B cell (primary cell): Measurements from ENCODE around the gene HDAC10. TPM values are rescaled to one million over a fixed set of nuclear protein-coding genes. Genes with fewer than 3 reads are reported as not detected.
A peak's percentile ranks its signal among the peaks of the same experiment; 100 is the strongest.
"Not testable (repeated sequence)": the region's sequence is repeated elsewhere in the genome, so short reads cannot be mapped to it uniquely, and the experiment has no call there.

Experiments
- ATAC-seq: fragments of 200-7000 bp; cut with Tn5 transposase; one replicate; pipeline ENCODE4 v1.10.0; 2021; ENCODE audit warnings: low read depth, mild to moderate bottlenecking, moderate number of reproducible peaks, moderate library complexity
- CTCF ChIA-PET: fragments of 350-600 bp; sonication (Branson Sonifier 250); formaldehyde crosslinking; loops from one replicate; lab custom pipeline; 2021; ENCODE audit warnings: antibody characterized with exemption, inconsistent platforms; lab: Charles Lee
- POLR2A ChIA-PET: fragments of 350-600 bp; sonication (Branson Sonifier 250); formaldehyde crosslinking; loops from one replicate; lab custom pipeline; 2021; ENCODE audit warnings: antibody characterized with exemption; lab: Charles Lee
- DNase-seq: peaks from one replicate; pipeline ENCODE4 v3.0.0; 2013
- H2AFZ ChIP-seq: 2 replicates; pipeline ENCODE4 v1.6.1; 2012; ENCODE audit warnings: mild to moderate bottlenecking, low read depth, low read length; ENCODE audit not compliant: insufficient read depth, poor library complexity, severe bottlenecking
- H3K27ac ChIP-seq, 2 donors: 1 replicate in 1 of 2; 2 replicates in 1 of 2; pipeline ENCODE4 v1.5.1; 2012 to 2013; ENCODE audit warnings: low read length in 2 of 2, mild to moderate bottlenecking in 2 of 2, moderate library complexity in 1 of 2
- H3K27me3 ChIP-seq, 4 experiments: fragments of 200-600 bp in 1 of 4; sonication (generic) in 1 of 4; replicated peaks in 1 of 4; 1 replicate in 2 of 4; 2 replicates in 2 of 4; pipeline versions ENCODE4 v1.6.1 to v1.7.0; 2013 to 2016; ENCODE audit warnings: low read length in 3 of 4, mild to moderate bottlenecking in 2 of 4, mixed read lengths in 1 of 4, moderate library complexity in 1 of 4; ENCODE audit not compliant: insufficient read depth in 4 of 4, control insufficient read depth in 3 of 4; ENCODE audit errors: control extremely low read depth in 1 of 4
- H3K36me3 ChIP-seq, 2 experiments: replicated peaks in 1 of 2; 1 replicate in 1 of 2; 2 replicates in 1 of 2; pipeline versions ENCODE4 v1.6.1 to v1.7.1; 2013; ENCODE audit warnings: low read length in 1 of 2; ENCODE audit not compliant: insufficient read depth in 2 of 2, control insufficient read depth in 1 of 2; ENCODE audit errors: control extremely low read depth in 1 of 2, extremely low read depth in 1 of 2
- H3K4me1 ChIP-seq, 2 donors: fragments of 200-600 bp in 1 of 2; sonication (generic) in 1 of 2; 1 replicate in 1 of 2; 2 replicates in 1 of 2; pipeline versions ENCODE4 v1.5.1 to v1.6.1; 2013 to 2017; ENCODE audit warnings: low read length in 2 of 2; ENCODE audit not compliant: control insufficient read depth in 2 of 2, insufficient read depth in 2 of 2
- H3K4me2 ChIP-seq: replicated peaks from 2 replicates; pipeline ENCODE3; 2012; ENCODE audit warnings: mild to moderate bottlenecking, low read depth, low read length; ENCODE audit not compliant: poor library complexity, severe bottlenecking
- H3K4me3 ChIP-seq, 5 experiments: fragments of 200-600 bp in 1 of 5; sonication (generic) in 1 of 5; 1 replicate in 3 of 5; 2 replicates in 2 of 5; pipeline versions ENCODE4 v1.5.1 to v1.7.0; 2011 to 2016; ENCODE audit warnings: low read length in 4 of 5, mild to moderate bottlenecking in 4 of 5, low read depth in 2 of 5, control low read depth in 1 of 5, moderate library complexity in 1 of 5; ENCODE audit not compliant: insufficient read depth in 1 of 5; ENCODE audit errors: control extremely low read depth in 1 of 5, extremely low read depth in 1 of 5
- H3K79me2 ChIP-seq: fragments of 200-600 bp; sonication (generic); one replicate; pipeline ENCODE4 v1.6.0; 2016; ENCODE audit warnings: low read length; ENCODE audit not compliant: control insufficient read depth, insufficient read depth
- H3K9ac ChIP-seq: fragments of 200-600 bp; sonication (generic); 2 replicates; pipeline ENCODE4 v1.6.1; 2017; ENCODE audit warnings: mild to moderate bottlenecking, low read length, moderate library complexity
- H3K9me3 ChIP-seq, 3 donors: one replicate each; pipeline versions ENCODE4 v1.6.1 to v1.7.1; 2013; ENCODE audit warnings: low read length in 2 of 3; ENCODE audit not compliant: control insufficient read depth in 2 of 3, insufficient read depth in 1 of 3; ENCODE audit errors: control extremely low read depth in 1 of 3
- H4K20me1 ChIP-seq: 2 replicates; pipeline ENCODE4 v1.6.0; 2012; ENCODE audit warnings: mild to moderate bottlenecking, low read length; ENCODE audit not compliant: insufficient read depth, control insufficient read depth, poor library complexity, severe bottlenecking
- H3K27ac Mint-ChIP-seq: one replicate; pipeline ENCODE4 v1.8.0; 2021; ENCODE audit warnings: mixed read lengths
- H3K27me3 Mint-ChIP-seq: one replicate; pipeline ENCODE4 v1.8.0; 2021; ENCODE audit warnings: mixed read lengths
- H3K4me1 Mint-ChIP-seq: one replicate; pipeline ENCODE4 v1.8.0; 2021; ENCODE audit warnings: mixed read lengths
- H3K4me3 Mint-ChIP-seq: one replicate; pipeline ENCODE4 v1.8.0; 2021; ENCODE audit warnings: mixed read lengths
- H3K9me3 Mint-ChIP-seq: one replicate; pipeline ENCODE4 v1.8.0; 2022; ENCODE audit warnings: mixed read lengths; ENCODE audit not compliant: insufficient read depth
- EZH2 ChIP-seq: IDR thresholded peaks from 2 replicates; pipeline ENCODE4 v1.6.1; 2012; ENCODE audit warnings: borderline replicate concordance, low read depth, mild to moderate bottlenecking, moderate library complexity, low read length; ENCODE audit not compliant: insufficient read depth, poor library complexity, severe bottlenecking
- WGBS: methylation state at CpG from one replicate; pipeline ENCODE4 v1.1.5; 2013; ENCODE audit warnings: missing lambda C conversion rate; ENCODE audit not compliant: insufficient coverage; 5-methylcytosine and 5-hydroxymethylcytosine counted together
- intact Hi-C: fragments of 100-400 bp; cut with micrococcal nuclease; formaldehyde crosslinking; loops from one replicate; pipeline ENCODE4 v1.10.0; 2022
- polyA plus RNA-seq: library from polyadenylated mRNA; depleted of rRNA; stranded (reverse); fragments of >200 nt; gene quantifications from 2 replicates; pipeline ENCODE4 v1.2.3, GENCODE V29; 2012
- total RNA-seq, 2 donors: library from RNA; stranded (reverse); fragments of 120-200 nt in 1 of 2; gene quantifications; 1 replicate in 1 of 2; 2 replicates in 1 of 2; pipeline versions ENCODE4 v1.2.3 to v1.2.4, GENCODE V29; 2013 to 2022
- TF ChIP-seq, protein P1 (sequence below): fragments of 200-600 bp; IDR thresholded peaks from one replicate; pipeline ENCODE4 v1.8.0; 2022; ENCODE audit warnings: antibody characterized with exemption, mild to moderate bottlenecking

Gene HDAC10
- total and polyA plus RNA-seq, 2 donors (not counting 1 experiment from before 2014, with no cell fraction given), result 136 to 187 TPM

DNA sequence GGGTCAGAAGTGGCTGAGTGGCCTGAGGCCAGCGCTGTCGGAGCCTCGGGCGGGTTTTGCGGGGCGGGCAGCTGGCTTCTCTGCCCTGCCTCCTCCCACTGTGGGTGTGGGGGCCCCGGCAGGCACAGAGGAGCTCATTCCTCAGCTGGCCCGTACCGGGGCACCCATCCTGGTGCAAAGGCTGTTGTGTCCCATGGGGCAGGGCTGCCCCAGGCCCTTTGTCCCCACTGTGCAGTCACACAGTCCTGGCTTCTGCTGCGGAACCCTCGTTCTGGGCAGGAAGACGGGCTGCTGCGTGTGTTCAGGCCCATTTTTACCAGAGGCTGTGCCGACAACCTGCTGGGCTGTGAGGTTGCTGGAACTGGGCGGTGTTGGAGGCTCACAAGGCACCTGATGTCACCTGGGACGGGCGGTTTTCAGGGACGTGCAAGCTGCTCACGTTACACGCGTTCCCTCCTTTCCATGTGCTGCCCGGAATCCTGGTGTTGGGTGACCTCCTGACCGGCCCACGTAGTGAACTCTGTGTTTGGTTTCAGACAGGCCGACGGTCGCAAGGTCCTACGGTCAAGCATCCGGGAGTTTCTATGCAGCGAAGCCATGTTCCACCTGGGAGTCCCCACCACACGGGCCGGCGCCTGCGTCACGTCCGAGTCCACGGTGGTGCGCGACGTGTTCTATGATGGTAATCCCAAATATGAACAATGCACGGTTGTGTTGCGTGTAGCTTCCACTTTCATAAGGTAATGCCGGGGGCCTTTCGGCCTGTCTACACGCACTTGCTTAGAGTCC lies 45.1 kb downstream of the HDAC10 start:
- peaks cover 24 to 36% of the 10 kb centered on the region in 2 donors for H3K4me1 ChIP-seq
- Mint-ChIP-seq H3K27me3 (no peaks in the 10 kb centered on the region), H3K4me3 (no peak overlapping the region), H3K9me3 (no peaks in the 10 kb centered on the region), H3K27ac (peak overlapping the region; percentile 56), H3K4me1 (peaks cover 47% of the 10 kb centered on the region)
- ChIA-PET POLR2A (interaction anchor here (0.6 to 4.5 kb wide), 2 partner anchors 15 to 37 kb away, joined by 3 to 43 read pairs; no protein-coding TSS in a partner anchor), CTCF (interaction anchor here (0.7 to 5.2 kb wide), 8 partner anchors 12 to 282 kb away, joined by 3 to 75 read pairs (median 4); partner anchors contain the start of gene HDAC10)
- TF ChIP-seq, protein P1, sequence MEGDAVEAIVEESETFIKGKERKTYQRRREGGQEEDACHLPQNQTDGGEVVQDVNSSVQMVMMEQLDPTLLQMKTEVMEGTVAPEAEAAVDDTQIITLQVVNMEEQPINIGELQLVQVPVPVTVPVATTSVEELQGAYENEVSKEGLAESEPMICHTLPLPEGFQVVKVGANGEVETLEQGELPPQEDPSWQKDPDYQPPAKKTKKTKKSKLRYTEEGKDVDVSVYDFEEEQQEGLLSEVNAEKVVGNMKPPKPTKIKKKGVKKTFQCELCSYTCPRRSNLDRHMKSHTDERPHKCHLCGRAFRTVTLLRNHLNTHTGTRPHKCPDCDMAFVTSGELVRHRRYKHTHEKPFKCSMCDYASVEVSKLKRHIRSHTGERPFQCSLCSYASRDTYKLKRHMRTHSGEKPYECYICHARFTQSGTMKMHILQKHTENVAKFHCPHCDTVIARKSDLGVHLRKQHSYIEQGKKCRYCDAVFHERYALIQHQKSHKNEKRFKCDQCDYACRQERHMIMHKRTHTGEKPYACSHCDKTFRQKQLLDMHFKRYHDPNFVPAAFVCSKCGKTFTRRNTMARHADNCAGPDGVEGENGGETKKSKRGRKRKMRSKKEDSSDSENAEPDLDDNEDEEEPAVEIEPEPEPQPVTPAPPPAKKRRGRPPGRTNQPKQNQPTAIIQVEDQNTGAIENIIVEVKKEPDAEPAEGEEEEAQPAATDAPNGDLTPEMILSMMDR, result no peak
- TF ChIP-seq EZH2, result no peak
- no peaks in the 10 kb centered on the region for H3K27me3 ChIP-seq
- no peak overlapping the region for H2AFZ ChIP-seq
- no peak overlapping the region for H3K4me3 ChIP-seq
- H4K20me1 ChIP-seq, result peaks cover 57% of the 10 kb centered on the region
- no peak overlapping the region for H3K27ac ChIP-seq
- H3K9ac ChIP-seq, result no peak overlapping the region
- peaks cover 8 to 35% of the 10 kb centered on the region in 2 experiments for H3K36me3 ChIP-seq
- no peak overlapping the region for H3K4me2 ChIP-seq
- ATAC-seq (no peak), DNase-seq (no peak)
- intact Hi-C loops, result loop anchor here (5.0 to 10.0 kb wide), 2 partner anchors 279 to 441 kb away; no protein-coding TSS in a partner anchor
- WGBS, result 97% methylated on average over 44 of the region's 45 CpGs
- H3K9me3 ChIP-seq, result no peaks in the 10 kb centered on the region
- peaks cover 46% of the 10 kb centered on the region for H3K79me2 ChIP-seq

DNA sequence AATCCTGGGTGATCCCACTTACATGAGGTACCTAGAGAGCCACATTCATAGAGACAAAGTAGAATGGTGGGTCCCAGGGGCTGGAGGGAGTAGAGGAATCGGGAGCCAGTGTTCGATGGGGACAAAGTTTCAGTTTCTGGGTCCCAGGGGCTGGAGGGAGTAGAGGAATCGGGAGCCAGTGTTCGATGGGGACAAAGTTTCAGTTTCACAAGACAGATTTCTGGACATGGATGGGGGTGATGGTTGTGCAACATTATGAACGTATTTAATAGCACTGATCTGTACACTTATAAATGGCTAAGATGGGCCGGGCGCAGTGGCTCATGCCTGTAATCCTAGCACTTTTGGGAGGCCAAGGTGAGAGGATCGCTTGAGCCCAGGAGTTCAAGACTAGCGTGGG lies 46.1 kb downstream of the HDAC10 start:
- H3K4me2 ChIP-seq, H3K4me3 ChIP-seq, H3K9ac ChIP-seq, H3K27me3 ChIP-seq, H3K27ac Mint-ChIP-seq, H3K9me3 ChIP-seq, DNase-seq, H3K4me3 Mint-ChIP-seq, ATAC-seq, H3K27ac ChIP-seq, H3K27me3 Mint-ChIP-seq, H2AFZ ChIP-seq, H3K9me3 Mint-ChIP-seq: not testable (repeated sequence)
- intact Hi-C loops, result loop anchor here (5.0 to 10.0 kb wide), 2 partner anchors 278 to 440 kb away; no protein-coding TSS in a partner anchor
- H3K4me1 Mint-ChIP-seq, result peaks cover 45% of the 10 kb centered on the region
- ChIA-PET POLR2A (interaction anchor here (4.5 kb wide), 1 partner anchor 14 kb away, joined by 43 read pairs; no protein-coding TSS in a partner anchor), CTCF (interaction anchor here (1.9 to 5.2 kb wide), 2 partner anchors 55 to 137 kb away, joined by 4 to 75 read pairs; no protein-coding TSS in a partner anchor)
- Histone ChIP-seq H4K20me1 (peaks cover 48% of the 10 kb centered on the region), H3K4me1 (peaks cover 26 to 37% of the 10 kb centered on the region in 2 donors), H3K36me3 (peaks cover 8 to 32% of the 10 kb centered on the region in 2 experiments), H3K79me2 (peaks cover 41% of the 10 kb centered on the region)
- 93% methylated on average over 8 of the region's 9 CpGs for WGBS
